ENCODE data around the gene TMEM11. TPM values are rescaled to one million over a fixed set of nuclear protein-coding genes. Genes with fewer than 3 reads are reported as not detected.
A peak's percentile ranks its signal among the peaks of the same experiment; 100 is the strongest.

The TMEM11 gene
- polyA plus RNA-seq, 3 donors: 25.7 to 68.1 (median 59.5) TPM

- Mint-ChIP-seq H3K36me3 (peaks cover 15 to 35% of the 10 kb centered on the region in 2 donors), H3K4me3 (no peak overlapping the region), H3K27ac (peak overlapping the region in 1 of 7 donors; percentile 73), H3K27me3 (ENCODE audit: low read depth in 3 of 3) (peaks cover 0 to 4% (median 2%) of the 10 kb centered on the region in 3 donors), H3K4me1 (peaks cover 10% of the 10 kb centered on the region), H3K9me3 (peaks cover 0 to 2% (median 0%) of the 10 kb centered on the region in 7 donors)
- Histone ChIP-seq H3K9me3 (replicated peaks in 1 of 2; ENCODE audit: control insufficient read depth in 1 of 2, insufficient read depth in 1 of 2, low read length in 2 of 2) (no peaks in the 10 kb centered on the region), H3K9ac (ENCODE audit: insufficient read depth, low read length, poor library complexity, severe bottlenecking) (no peak overlapping the region), H3K4me3 (replicated peaks in 1 of 3; ENCODE audit: low read depth in 2 of 3, low read length in 3 of 3) (no peak overlapping the region), H3K4me1 (ENCODE audit: control insufficient read depth in 1 of 2, insufficient read depth in 2 of 2, low read length in 2 of 2) (peaks cover 0 to 11% of the 10 kb centered on the region in 2 donors), H3K27ac (ENCODE audit: low read depth in 1 of 2, low read length in 2 of 2) (no peak overlapping the region), H4K20me1 (ENCODE audit: insufficient read depth, low read length) (peaks cover 66% of the 10 kb centered on the region), H3K27me3 (ENCODE audit: control insufficient read depth in 2 of 2, insufficient read depth in 2 of 2, low read length in 2 of 2) (no peaks in the 10 kb centered on the region), H3K4me2 (replicated peaks; ENCODE audit: extremely low read depth, low read length, poor library complexity, severe bottlenecking) (no peak overlapping the region), H2AFZ (ENCODE audit: insufficient read depth, low read depth, low read length, poor library complexity, severe bottlenecking) (no peak overlapping the region), H3K79me2 (ENCODE audit: insufficient read depth, low read length) (no peaks in the 10 kb centered on the region), H3K36me3 (replicated peaks in 1 of 2; ENCODE audit: control insufficient read depth in 1 of 2, insufficient read depth in 2 of 2, low read length in 2 of 2) (peaks cover 15 to 27% of the 10 kb centered on the region in 2 donors)
- WGBS (ENCODE audit: insufficient coverage): 95% methylated on average over 9 of the region's 11 CpGs
- intact Hi-C loops (cut with micrococcal nuclease): no loop called here
- no peak for TF ChIP-seq CTCF (IDR thresholded peaks at IDR 0.05)
- no peak for DNase-seq
Measured at GRCh38 chr17:21241564-21241963, 27.6 kb upstream of the TMEM11 start.

GRCh38 chr17:21240369-21241055 is 26.6 kb upstream of the TMEM11 start:
- intact Hi-C loops (cut with micrococcal nuclease): no loop called here
- DNase-seq: no peak

More at GRCh38 chr17:21240369-21241055, 26.6 kb upstream of the TMEM11 start:
- H3K9me3 ChIP-seq (replicated peaks in 1 of 2; ENCODE audit: control insufficient read depth in 1 of 2, insufficient read depth in 1 of 2, low read length in 2 of 2): no peaks in the 10 kb centered on the region
- H3K27me3 Mint-ChIP-seq (ENCODE audit: low read depth in 3 of 3): peaks cover 0 to 4% (median 3%) of the 10 kb centered on the region in 3 donors
- peaks cover 0 to 11% of the 10 kb centered on the region in 2 donors for H3K4me1 ChIP-seq (ENCODE audit: control insufficient read depth in 1 of 2, insufficient read depth in 2 of 2, low read length in 2 of 2)
- H3K36me3 Mint-ChIP-seq: peaks cover 15 to 35% of the 10 kb centered on the region in 2 donors
- no peak overlapping the region for H3K9ac ChIP-seq (ENCODE audit: insufficient read depth, low read length, poor library complexity, severe bottlenecking)
- no peak overlapping the region for H3K4me2 ChIP-seq (replicated peaks; ENCODE audit: extremely low read depth, low read length, poor library complexity, severe bottlenecking)
- no peak overlapping the region for H3K27ac Mint-ChIP-seq
- H2AFZ ChIP-seq (ENCODE audit: insufficient read depth, low read depth, low read length, poor library complexity, severe bottlenecking): no peak overlapping the region
- no peaks in the 10 kb centered on the region for H3K79me2 ChIP-seq (ENCODE audit: insufficient read depth, low read length)
- H3K4me3 Mint-ChIP-seq: no peak overlapping the region
- H3K9me3 Mint-ChIP-seq: peaks cover 0 to 4% (median 0%) of the 10 kb centered on the region in 7 donors
- H3K36me3 ChIP-seq (replicated peaks in 1 of 2; ENCODE audit: control insufficient read depth in 1 of 2, insufficient read depth in 2 of 2, low read length in 2 of 2): peaks cover 15 to 27% of the 10 kb centered on the region in 2 donors
- H4K20me1 ChIP-seq (ENCODE audit: insufficient read depth, low read length): peaks cover 55% of the 10 kb centered on the region
- H3K4me3 ChIP-seq (replicated peaks in 1 of 3; ENCODE audit: low read depth in 2 of 3, low read length in 3 of 3): no peak overlapping the region
- TF ChIP-seq CTCF (IDR thresholded peaks at IDR 0.05): no peak
- peaks cover 10% of the 10 kb centered on the region for H3K4me1 Mint-ChIP-seq
- WGBS (ENCODE audit: insufficient coverage): 80% methylated on average over 17 of the region's 25 CpGs
- no peaks in the 10 kb centered on the region for H3K27me3 ChIP-seq (ENCODE audit: control insufficient read depth in 2 of 2, insufficient read depth in 2 of 2, low read length in 2 of 2)
- no peak overlapping the region for H3K27ac ChIP-seq (ENCODE audit: low read depth in 1 of 2, low read length in 2 of 2)

Measured in CD14-positive monocyte (primary cell).